SU-DHL-6 (cell line): ENCODE results near the gene NIPA2.

Experiments used
- H2AFZ ChIP-seq: fragments of 200-600 bp; sonication (generic); 2 replicates; pipeline ENCODE4 v1.6.1; 2014; ENCODE audit warnings: low read depth, mild to moderate bottlenecking, moderate library complexity, mixed read lengths, antibody characterized with exemption, low read length; ENCODE audit not compliant: severe bottlenecking
- H3F3A ChIP-seq: fragments of 200-600 bp; shearing (Covaris generic); 2 replicates; pipeline ENCODE4 v1.6.0; 2016; ENCODE audit warnings: antibody characterized with exemption, mild to moderate bottlenecking; ENCODE audit not compliant: insufficient read depth
- H3K27ac ChIP-seq: fragments of 200-600 bp; sonication (generic); 2 replicates; pipeline ENCODE4 v1.5.1; 2016; ENCODE audit warnings: low read depth, mild to moderate bottlenecking, low read length, moderate library complexity, mixed read lengths
- H3K27me3 ChIP-seq: fragments of 200-600 bp; sonication (generic), shearing (Covaris generic); 2 replicates; pipeline ENCODE4 v1.6.0; 2014; ENCODE audit warnings: mild to moderate bottlenecking, low read length
- H3K36me3 ChIP-seq: fragments of 200-600 bp; sonication (generic); 2 replicates; pipeline ENCODE4 v1.6.1; 2014; ENCODE audit warnings: mild to moderate bottlenecking, low read length, mixed read lengths
- H3K4me2 ChIP-seq: fragments of 300-600, 200-600 bp; shearing (Covaris generic), sonication (generic); 2 replicates; pipeline ENCODE4 v1.6.0; 2014; ENCODE audit warnings: low read length, low read depth, mild to moderate bottlenecking; ENCODE audit not compliant: poor library complexity, severe bottlenecking
- H3K4me3 ChIP-seq: fragments of 200-600 bp; sonication (generic); 2 replicates; pipeline ENCODE4 v1.5.1; 2014; ENCODE audit warnings: antibody characterized with exemption, low read length, mild to moderate bottlenecking, mixed read lengths; ENCODE audit not compliant: insufficient read depth, poor library complexity, severe bottlenecking
- H3K79me2 ChIP-seq: fragments of 200-600 bp; sonication (generic); 2 replicates; pipeline ENCODE4 v1.6.1; 2014; ENCODE audit warnings: mild to moderate bottlenecking, low read length, moderate library complexity; ENCODE audit not compliant: insufficient read depth
- H3K9ac ChIP-seq: fragments of 200-600 bp; sonication (generic); 2 replicates; pipeline ENCODE4 v1.7.0; 2014; ENCODE audit warnings: mild to moderate bottlenecking, low read length
- H3K9me2 ChIP-seq: fragments of 200-600 bp; sonication (generic); replicated peaks from 2 replicates; pipeline ENCODE4 v1.6.1; 2014; ENCODE audit warnings: low read length; ENCODE audit not compliant: insufficient read depth
- H3K9me3 ChIP-seq: fragments of 200-600 bp; sonication (generic); 2 replicates; pipeline ENCODE4 v1.6.1; 2014; ENCODE audit warnings: low read length, mixed read lengths; ENCODE audit not compliant: insufficient read depth
- H4K20me1 ChIP-seq: fragments of 200-600 bp; sonication (generic); 2 replicates; pipeline ENCODE4 v1.6.1; 2014; ENCODE audit warnings: low read depth, mild to moderate bottlenecking, antibody characterized with exemption, low read length, moderate library complexity, mixed read lengths
- EZH2phosphoT487 ChIP-seq: fragments of 200-600 bp; sonication (generic), shearing (Covaris generic); conservative IDR thresholded peaks from 2 replicates; pipeline ENCODE4 v1.6.1; 2018; ENCODE audit warnings: mild to moderate bottlenecking, antibody characterized with exemption, low read length, moderate library complexity, mixed read lengths
- TF ChIP-seq, protein P1 (sequence below): fragments of 200-600 bp; sonication (generic); IDR thresholded peaks from one replicate; pipeline ENCODE4 v1.5.1; 2017; ENCODE audit warnings: antibody characterized with exemption, mild to moderate bottlenecking, low read length, moderate library complexity; ENCODE audit not compliant: insufficient read depth, poor library complexity, severe bottlenecking

Gene NIPA2

DNA sequence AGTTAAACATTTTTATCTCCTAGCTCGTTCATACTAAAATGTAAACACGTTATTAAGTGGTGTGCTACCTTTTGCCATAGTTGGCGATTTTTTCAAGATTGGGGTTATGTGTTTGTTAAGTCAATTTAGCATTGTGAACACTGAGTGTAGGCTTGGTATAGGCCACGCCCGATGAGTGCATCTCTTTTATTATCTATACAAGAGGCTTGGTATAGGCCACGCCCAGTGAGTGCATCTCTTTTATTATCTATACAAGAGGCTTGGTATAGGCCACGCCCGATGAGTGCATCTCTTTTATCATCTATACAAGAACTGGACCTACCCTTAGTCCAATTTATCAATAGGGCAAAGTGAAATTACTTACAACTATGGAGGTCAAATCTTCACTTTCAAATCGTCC lies 70.4 kb downstream of the NIPA2 start:
- H3K27ac ChIP-seq = no peak overlapping the region
- H3K9me2 ChIP-seq = no peaks in the 10 kb centered on the region
- no peak overlapping the region for H3K4me2 ChIP-seq
- no peaks in the 10 kb centered on the region for H3K79me2 ChIP-seq
- H3K9me3 ChIP-seq = no peaks in the 10 kb centered on the region
- H3K4me3 ChIP-seq = no peak overlapping the region
- no peak overlapping the region for H2AFZ ChIP-seq
- TF ChIP-seq, protein P1, sequence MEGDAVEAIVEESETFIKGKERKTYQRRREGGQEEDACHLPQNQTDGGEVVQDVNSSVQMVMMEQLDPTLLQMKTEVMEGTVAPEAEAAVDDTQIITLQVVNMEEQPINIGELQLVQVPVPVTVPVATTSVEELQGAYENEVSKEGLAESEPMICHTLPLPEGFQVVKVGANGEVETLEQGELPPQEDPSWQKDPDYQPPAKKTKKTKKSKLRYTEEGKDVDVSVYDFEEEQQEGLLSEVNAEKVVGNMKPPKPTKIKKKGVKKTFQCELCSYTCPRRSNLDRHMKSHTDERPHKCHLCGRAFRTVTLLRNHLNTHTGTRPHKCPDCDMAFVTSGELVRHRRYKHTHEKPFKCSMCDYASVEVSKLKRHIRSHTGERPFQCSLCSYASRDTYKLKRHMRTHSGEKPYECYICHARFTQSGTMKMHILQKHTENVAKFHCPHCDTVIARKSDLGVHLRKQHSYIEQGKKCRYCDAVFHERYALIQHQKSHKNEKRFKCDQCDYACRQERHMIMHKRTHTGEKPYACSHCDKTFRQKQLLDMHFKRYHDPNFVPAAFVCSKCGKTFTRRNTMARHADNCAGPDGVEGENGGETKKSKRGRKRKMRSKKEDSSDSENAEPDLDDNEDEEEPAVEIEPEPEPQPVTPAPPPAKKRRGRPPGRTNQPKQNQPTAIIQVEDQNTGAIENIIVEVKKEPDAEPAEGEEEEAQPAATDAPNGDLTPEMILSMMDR = no peak
- no peak for TF ChIP-seq EZH2phosphoT487
- no peaks in the 10 kb centered on the region for H4K20me1 ChIP-seq
- no peaks in the 10 kb centered on the region for H3K27me3 ChIP-seq
- H3K9ac ChIP-seq = no peak overlapping the region
- H3K36me3 ChIP-seq = no peaks in the 10 kb centered on the region
- H3F3A ChIP-seq = no peaks in the 10 kb centered on the region

DNA sequence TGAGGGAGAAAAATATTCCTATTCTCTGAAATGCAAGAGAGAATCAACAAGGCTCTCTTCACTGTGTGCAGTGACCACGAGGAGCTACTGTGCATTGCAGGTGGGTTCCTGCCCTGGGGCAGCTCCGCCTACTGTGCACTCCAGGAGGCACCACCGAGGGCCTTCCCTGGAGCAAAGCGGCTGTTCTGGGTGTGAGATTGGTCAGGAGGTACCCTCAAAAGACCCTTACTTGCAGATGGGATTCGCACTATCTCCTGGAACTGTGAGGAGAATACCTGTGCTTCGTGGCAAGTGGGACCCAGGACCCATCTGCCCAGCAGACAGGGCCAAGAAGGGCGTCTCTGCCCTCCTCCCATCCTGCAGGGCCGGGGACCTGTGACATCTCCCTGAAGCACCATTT lies 72.8 kb downstream of the NIPA2 start:
- no peak overlapping the region for H3K4me2 ChIP-seq
- H3K27ac ChIP-seq = no peak overlapping the region
- no peaks in the 10 kb centered on the region for H3K79me2 ChIP-seq
- H2AFZ ChIP-seq = no peak overlapping the region
- H3F3A ChIP-seq = no peaks in the 10 kb centered on the region
- H3K36me3 ChIP-seq = no peaks in the 10 kb centered on the region
- no peaks in the 10 kb centered on the region for H3K9me3 ChIP-seq
- no peaks in the 10 kb centered on the region for H3K27me3 ChIP-seq
- H3K9ac ChIP-seq = no peak overlapping the region
- H3K4me3 ChIP-seq = no peak overlapping the region
- no peaks in the 10 kb centered on the region for H4K20me1 ChIP-seq
- no peaks in the 10 kb centered on the region for H3K9me2 ChIP-seq
- TF ChIP-seq, protein P1 = no peak
- TF ChIP-seq EZH2phosphoT487 = no peak

DNA sequence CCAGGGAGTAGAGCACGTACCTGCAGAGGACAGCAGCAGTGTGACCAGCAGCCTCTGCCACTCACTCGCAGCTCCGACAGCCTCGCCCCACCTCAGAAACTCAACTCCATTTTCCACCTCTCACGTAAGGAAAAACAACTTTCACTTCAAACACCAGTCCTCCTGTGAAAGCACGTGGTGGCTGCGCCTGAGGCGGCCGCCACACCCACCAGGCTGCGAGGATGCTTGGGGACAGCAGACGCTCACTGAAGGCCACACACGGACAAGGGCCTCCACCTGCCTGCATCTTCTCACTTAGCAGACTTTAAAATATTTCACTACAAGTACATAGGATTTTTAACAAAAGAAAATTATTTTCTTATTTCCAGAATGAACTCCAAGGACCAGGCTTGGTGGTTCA lies 73.8 kb downstream of the NIPA2 start:
- no peaks in the 10 kb centered on the region for H3K9me3 ChIP-seq
- TF ChIP-seq, protein P1 = no peak
- TF ChIP-seq EZH2phosphoT487 = no peak
- H3K36me3 ChIP-seq = no peaks in the 10 kb centered on the region
- H2AFZ ChIP-seq = no peak overlapping the region
- H3K27me3 ChIP-seq = no peaks in the 10 kb centered on the region
- H3K27ac ChIP-seq = no peak overlapping the region
- H4K20me1 ChIP-seq = no peaks in the 10 kb centered on the region
- no peak overlapping the region for H3K9ac ChIP-seq
- H3K9me2 ChIP-seq = no peaks in the 10 kb centered on the region
- H3K79me2 ChIP-seq = no peaks in the 10 kb centered on the region
- no peak overlapping the region for H3K4me2 ChIP-seq
- no peaks in the 10 kb centered on the region for H3F3A ChIP-seq
- H3K4me3 ChIP-seq = no peak overlapping the region
